GM21381 (cell line): Measurements from ENCODE around the gene CARHSP1.
"Not testable (repeated sequence)": the region's sequence is repeated elsewhere in the genome, so short reads cannot be mapped to it uniquely, and the experiment has no call there.

ENCODE experiments used
- ATAC-seq: cut with Tn5 transposase; IDR thresholded peaks from one replicate; pipeline ENCODE4 v1.9.1; 2021; ENCODE audit warnings: mild to moderate bottlenecking, moderate library complexity; ENCODE audit not compliant: unreplicated experiment

The CARHSP1 gene

DNA sequence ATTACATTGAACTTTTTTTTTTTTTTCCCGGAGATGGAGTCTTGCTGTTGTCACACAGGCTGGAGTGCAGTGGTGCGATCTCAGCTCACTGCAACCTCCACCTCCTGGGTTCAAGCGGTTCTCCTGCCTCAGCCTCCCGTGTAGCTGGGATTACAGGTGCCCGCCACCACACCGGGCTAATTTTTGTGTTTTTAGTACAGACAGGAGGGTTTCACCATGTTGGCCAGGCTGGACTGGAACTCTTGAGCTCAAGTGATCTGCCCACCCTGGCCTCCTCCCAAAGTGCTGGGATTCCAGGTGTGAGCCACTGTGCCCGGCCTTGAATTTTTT lies 5.0 kb upstream of the CARHSP1 start:
- not testable (repeated sequence) for ATAC-seq

DNA sequence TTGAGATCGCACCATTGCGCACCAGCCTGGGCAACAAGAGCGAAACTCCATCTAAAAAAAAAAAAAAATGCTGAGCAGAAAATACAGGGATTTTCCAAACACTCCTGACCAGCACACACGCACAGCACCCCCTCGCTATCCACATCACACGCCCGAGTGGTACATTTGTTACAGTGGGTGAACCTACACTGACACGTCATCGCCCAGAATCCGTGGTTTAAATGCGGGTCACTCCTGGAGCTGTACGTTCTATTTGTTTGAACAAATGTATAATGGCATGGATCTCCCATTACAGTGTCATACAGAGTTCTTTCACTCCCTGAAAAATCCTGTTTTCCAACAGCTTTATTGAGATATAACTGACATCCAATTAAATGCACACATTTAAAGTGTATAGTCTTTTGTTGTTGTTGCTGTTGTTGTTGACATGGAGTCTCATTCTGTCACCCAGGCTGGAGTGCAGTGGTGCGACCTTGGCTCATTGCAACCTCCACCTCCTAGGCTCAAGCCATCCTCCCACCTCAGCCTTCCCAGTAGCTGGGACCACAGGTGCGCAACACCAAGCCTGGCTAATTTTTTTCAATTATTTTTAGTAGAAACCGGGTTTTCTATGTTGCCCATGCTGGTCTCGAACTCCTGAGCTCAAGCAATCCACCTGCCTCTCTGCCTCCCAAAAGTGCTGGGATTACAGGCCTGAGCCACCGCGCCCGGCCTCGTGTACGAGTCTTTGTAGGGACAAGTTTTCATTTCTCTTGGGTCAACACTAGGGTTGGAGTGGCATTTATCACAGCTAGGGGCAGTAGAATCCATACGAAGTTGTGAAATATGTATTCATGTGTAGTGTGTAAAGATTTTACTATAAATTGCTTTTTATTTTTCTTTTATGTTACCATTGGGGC lies 4.4 kb upstream of the CARHSP1 start:
- no peak for ATAC-seq

DNA sequence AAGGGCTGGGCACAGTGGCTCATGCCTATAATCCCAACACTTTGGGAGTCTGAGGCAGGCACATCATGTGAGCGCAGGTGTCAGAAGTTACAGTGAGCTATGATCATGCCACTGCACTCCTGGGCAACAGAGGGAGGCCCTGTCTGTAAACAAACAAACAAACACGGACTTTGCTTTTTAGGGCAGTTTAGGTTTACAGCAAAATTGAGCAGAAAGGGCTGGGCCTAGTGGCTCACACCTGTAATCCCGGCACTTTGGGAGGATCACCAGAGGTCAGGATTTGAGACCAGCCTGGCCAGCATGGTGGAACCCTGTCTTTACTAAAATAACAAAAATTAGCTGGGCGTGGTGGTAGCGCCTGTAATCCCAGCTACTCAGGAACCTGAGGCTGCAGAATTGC lies 3.3 kb upstream of the CARHSP1 start:
- no peak for ATAC-seq

DNA sequence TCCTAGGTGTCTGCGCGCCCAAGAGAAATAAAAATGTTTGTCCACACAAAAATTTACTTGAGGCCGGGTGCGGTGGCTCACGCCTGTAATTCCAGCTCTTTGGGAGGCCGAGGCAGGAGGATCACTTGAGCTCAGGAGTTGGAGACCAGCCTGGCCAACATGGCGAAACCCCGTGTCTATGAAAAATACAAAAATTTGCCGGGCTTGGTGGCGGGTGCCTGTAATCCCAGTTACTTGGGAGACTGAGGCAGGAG lies 1.1 kb upstream of the CARHSP1 start:
- ATAC-seq = not testable (repeated sequence)

DNA sequence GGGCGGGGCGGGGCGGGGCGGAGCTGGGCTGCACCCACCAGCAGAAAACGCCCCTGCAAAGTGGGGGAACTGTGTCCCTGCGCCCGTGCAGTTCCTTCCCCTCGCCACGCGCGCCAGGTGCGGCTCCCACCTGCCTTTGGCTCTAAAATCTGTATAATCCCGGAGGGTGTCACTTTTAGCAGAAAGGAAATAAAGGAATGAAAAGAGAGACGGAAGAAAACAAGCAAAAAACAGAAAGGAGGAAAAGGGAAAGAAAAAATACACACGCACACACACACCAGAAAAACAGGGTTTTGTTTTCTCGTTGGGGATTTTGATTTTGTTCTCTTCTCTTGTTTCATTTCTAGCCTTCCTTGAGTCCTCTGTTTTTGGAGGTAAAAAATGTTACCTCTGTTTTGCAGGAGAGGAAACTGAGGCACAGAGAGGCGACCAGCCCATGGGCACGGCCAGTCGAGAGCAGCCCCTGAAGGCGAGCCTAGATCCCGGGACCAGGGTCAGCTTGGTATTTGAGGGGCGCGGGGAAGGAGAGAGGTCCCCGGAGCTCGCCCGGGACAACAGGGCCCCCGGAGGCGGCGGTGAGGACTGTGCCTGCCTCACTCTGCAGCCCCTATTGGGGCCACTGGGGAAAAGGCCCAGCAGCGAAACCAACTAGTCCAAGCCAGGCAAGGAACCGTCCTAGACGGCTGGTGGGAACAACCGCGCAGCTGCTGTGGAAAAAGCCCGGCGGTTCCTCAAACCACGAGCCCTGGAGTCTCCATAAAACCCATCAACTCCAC lies 594 bp upstream of the CARHSP1 start:
- no peak for ATAC-seq

DNA sequence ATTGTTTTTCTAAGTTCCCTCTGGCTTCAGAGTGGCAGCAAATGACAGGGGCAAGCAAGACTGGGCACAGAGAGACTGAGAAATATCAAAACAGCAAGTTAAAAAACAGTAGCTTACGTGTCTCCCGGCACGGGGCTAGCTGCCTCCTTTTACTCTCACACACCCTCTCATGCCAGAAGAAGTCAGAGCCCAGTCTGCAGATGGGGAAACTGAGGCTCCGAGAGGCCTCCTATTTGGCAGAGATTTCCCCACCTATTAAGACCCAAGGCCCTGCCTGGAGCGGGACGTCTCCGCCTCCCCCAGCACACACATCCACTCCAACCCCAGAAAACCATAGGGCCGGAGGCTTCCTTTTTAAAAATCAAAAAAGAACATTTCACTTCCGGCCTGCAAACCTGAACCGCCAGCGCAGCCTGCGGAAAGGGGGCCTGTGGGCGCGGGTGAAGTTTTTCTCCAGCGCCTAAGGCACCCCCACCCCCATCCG lies 832 bp downstream of the CARHSP1 start:
- no peak for ATAC-seq

DNA sequence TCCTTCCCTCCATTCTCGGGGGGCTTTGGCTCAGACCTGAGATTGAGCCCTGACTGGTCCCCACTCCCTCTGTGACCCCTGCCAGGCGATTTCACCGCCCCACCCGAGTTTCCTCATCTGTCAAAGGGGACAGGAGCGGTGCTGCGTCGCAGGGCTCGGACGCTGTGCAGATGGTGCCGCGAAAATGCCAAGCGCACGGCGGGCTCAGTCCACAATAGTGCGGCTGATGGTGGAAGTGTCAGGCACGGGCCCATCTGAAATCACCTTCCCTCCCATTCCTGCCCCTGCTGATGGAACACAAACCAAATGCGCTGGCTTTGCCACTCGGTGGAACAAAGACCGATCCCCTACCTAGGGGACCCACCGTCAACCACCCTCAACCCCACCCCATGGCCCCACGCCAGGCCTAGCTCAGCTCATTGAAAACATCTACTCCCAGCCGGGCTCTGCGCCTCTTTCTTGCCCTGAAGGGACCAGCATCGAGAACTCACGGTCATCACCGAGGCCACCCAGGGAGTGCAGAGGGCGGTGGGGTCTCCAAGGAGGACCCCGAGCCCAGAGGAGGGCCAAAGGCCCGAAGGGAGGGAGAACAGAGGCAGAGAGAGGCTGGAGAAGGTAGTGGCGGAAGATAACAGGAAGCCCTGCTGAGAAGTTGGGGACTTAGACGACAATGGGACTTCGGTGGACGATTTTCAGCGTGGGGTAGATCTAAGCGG lies 1.4 kb downstream of the CARHSP1 start:
- no peak for ATAC-seq

DNA sequence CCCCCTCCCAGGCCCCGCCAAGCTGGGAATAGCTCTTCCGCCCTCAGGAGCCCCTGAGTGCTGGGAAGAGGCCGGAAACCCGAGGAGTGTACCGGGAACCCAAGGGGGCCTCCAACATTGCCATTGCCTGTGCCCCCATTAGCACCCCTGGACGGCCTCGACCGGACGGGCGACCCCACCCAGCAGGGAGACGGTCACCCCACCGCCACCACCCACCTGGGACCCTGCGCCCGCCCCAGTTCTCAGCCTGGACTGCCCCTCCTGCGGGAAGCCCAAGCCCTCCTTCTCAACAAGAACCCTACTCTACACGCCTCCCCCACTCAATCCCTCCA lies 2.0 kb downstream of the CARHSP1 start:
- ATAC-seq = no peak

DNA sequence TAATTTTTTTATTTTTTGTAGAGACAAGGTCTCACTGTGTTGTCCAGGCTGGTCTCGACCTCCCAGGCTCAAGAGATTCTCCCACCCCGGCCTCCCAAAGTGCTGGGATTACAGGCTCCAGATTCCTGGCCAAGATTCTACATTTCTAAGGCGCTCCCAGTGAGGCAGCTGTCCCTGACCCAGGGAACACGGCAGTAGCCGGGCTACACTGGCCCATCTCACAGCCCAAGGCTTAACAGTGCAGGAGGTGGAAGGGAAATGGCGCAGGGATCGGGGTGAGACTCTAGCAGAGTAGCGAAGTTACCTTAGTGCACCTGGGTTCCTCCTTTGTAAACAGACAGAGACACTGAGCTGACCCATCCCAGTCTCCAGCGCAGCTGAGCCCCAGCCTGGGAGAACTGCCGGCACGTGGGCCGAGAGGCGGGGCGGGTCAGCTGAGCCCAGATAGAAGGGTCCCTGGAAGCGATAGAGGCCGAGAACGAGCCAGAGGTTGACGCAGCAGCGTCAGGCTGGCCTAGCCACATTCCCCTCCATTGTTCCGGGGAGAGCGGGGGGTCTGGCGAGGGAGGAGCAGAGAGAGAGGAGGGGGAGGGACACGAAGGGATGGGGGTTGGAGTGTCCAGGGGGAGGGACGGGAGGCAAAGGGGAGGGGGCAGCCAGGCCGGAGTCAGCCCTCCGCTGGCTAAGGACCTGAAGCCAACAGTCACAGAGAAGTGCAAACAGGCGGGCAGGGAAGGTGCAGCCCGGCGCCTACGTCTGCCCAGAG lies 2.5 kb downstream of the CARHSP1 start:
- no peak for ATAC-seq

DNA sequence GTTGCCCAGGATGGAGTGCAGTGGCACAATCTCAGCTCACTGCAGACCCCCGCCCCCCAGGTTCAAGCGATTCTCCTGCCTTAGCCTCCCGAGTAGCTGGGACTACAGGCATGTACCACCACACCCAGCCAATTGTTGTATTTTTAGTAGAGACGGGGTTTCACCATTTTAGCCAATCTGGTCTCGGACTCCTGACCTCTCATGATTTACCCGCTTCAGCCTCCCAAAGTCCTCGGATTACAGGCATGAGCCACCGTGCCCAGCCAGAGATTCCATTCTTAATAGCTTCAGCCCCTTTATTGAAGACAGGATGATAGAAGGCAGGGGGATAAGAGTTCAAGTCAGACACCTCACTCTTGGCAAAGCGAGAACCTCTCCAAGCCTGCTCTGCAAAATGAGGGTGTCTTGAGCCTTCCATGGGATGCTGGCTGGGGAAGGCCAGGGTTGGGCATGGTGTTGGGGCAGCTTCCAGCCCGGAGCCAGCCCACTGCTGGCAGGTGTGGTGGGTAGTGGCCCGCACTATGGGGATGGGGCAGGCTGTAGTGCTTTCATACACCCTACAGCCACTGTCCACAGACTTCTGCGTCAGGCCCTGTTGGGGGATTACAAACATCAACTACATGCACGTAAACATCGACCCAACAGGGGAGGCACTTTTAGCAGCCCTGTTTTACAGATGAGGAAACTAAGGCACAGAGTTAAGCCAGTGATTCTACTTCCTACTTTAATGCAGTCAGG lies 3.5 kb downstream of the CARHSP1 start:
- ATAC-seq = no peak

DNA sequence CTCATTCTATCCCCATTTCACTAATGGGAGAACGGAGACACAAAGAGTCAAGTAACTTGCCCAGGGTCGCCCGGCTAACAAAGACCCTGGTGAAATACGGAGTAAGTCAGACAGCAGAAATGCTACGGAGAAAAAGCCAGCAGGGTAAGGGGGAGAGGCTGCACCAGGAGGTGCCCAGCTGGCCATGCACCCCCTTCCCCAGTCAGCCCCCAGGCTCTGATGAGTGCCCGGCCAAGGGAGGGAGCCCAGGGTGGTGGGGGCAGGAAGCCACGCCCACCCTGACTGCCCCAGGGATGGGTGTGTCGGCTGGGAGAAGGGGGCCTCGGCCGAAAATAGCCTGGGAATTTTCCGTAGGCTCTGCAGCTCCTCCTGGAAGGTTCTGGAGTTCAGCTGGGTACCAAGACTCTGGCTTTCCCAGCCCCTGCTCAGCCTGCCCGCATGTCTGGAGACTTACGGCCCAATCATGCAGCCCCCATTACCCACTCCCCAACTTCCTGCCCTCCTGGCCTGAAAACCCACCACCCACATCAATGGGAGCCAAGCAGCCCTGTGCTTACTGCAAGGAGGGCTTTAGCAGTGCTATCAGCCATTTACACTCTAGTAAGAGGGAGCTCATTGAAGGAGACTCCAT lies 4.2 kb downstream of the CARHSP1 start:
- no peak for ATAC-seq

DNA sequence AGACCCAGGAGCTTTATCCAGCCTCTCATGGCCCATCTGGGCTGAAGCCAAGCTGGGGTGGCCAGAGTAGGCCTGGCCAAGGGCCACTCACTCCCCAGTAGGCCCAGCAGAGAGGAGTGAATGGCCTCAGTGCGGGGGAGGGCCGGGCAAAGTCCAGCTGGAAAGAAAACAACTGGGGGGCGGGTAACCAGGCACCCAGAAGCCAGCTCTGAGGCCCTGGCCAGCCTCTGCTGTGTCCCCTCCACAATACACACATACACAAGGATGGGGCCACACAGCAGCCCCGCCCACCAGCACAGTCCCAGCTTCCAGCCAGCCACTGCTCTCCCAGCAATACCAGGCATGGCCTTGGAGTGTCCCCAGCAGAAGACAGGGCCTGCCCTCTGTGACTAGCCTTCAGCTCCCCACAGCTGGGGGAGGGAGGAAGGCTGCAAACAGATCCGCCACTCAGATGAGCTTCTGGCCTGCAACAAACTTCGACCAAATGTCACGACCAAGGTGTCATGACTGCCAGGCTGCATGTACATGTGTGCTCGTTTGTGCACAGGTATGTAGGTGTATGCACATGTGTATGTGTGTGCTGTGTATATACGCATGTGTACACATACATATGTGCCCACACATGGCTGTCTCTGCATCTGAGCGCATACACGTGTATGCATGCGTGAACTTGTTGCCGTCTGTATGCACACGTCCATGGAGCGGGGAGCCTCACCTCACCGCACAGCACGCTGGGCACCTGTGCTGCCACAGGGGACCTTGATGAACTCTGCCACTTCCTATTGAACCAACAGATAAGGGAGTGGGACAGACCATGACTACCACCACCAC lies 5.0 kb downstream of the CARHSP1 start:
- no peak for ATAC-seq

DNA sequence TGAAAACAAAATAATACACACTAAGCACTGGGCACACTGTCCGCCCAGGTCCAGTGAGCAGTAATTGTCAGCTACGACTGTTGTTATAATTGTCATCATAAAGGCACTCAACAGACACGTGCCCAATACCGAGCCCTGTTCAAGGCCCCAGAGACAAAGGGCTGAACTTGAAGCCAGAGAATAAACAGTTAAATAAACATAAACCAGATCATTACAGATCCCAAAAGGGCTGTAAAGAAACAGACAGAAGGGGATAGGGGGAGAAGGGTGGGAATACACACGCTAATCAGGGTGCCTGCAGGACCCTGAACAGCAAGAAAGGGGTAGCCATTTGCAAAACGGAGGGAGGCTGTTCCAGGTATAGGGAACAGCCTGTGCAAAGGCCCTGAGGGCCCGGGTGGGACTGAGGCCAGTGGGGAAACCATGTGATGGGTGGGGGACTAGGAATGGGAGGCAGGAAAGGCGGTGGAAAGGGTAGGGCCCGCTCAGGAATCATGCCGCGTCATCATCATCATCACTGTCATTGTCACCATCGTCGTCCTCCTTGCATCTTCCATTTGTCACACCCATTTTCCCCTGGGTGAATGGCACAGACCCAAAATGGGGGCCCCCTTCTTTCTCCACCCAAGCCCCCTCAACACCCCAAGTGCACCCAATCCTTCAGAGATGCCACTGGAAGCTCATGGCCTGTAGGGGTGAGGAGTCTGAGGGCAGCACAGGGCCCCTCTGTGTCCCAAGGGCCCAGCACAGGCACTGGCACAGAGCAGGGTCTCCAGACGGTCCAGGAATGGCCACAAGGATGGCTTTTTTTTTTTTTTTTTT lies 6.3 kb downstream of the CARHSP1 start:
- ATAC-seq = no peak

DNA sequence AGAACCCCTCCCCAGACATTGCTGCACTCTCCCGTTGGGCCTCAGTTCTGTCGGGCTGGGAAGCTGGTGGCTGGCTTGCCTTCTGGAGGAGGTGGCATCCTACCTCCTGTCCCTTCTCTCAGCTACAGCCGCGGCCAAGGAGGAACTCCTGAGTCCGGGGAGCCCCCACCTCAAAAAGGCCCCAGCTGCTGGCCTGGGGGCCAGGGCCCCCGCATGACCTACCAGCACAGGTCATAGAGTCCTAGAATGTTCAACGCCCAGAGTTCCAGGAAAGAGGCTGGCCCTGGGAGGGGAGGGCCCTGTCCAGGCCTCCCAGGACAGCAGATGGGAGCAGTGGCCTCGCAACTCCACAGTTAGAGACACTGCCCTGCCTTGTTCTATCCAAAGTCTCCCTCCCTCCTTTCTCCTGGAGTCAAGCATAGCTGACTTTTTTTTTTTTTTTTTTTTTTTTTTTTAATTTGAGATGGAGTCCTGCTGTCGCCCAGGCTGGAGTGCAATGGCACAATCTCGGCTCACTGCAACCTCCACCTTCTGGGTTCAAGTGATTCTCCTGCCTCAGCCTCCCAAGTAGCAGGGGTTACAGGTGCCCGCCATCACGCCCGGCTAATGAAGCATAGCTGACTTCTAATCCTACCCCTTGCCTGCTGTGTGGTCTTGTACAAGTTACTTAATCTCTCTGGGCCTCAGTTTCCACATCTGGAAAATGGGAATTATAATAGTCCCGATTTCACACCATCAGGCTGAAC lies 7.1 kb downstream of the CARHSP1 start:
- no peak for ATAC-seq

DNA sequence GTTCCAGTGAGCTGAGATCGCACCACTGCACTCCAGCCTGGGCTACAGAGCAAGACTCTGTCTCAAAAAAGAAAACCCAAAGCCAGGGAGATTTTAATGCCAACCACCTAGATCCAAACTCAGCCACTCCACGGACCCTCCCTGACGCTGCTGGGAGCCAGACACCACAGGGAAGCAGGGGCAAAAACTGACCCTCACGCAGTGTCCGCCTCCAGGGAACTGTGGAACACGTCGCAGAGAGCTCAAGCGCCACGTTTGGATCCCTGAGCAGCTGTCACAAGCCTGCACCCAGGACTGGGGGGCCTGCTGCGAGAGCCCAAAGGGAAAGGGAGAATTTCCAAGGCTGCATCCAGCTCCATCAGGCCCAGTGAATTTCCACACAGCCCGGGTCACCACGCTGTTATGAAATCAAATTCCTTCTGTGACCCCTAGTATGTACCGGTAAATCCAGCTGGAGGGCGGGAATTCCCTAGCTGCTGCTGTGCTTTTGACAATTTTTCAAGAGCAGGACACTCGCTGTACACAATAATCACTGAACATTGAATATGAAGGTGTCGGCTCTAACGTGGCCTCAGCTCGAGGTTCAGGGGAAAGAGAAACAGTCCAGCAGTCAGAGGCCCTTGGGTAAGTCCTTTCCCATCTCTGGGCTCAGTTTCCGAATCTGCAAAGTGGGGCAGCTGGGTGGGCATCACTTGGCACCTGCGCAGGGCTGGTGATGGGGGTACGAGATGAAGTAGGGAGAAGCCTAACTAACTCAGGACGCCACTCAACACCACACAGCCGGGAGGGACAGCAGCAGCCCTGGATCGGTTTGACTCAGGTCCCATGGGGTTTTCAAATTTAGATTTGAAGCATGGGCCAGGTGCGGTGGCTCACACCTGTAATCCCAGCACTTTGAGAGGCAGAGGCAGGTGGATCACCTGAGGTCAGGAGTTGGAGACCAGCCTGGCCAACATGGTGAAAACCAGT lies 8.6 kb downstream of the CARHSP1 start:
- ATAC-seq = no peak
